Measurements from ENCODE around the gene KLK13.

DNA sequence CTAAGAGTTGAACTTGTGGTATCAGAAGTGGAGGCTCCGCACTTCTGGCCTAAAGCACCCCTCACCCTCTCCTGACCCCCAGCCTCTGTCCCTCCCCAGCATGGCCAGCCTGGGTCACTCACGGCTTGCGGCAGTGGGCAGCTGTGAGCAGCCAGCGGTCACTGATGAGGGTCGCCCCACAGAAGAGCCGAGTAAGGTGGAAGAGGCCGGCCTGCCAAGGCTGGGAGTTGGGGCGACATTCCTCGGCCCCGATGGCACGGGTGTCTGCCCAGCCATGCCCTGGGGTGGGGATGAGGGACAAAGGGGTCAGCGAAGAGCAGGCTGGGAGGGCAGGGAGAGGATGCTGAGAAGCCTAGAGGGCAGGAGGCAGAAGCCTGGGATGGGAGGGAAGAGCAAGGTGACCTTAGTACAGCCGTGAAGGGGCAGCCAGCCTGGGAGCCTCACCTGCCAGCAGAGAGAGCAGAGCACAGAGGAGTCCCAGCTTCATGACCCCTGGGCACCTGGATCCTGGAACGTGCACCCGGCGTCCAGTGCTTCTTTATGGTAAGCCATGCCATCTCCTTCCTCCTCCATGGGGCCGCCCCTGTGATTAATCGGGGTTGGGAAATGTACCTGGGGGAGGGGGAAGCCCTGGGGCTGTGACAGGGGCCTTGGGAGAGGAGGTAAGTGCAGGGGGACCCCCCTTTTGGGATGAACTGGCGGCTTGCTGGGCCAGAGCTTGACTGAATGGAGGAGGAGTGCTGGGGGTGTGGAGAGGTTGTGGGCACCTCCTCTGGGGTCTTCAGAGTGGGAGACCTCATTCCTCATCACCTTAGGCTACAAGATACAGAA is 55.6 kb downstream of the KLK13 start:
- no peak for TF ChIP-seq POLR2AphosphoS5 (IDR thresholded peaks at IDR 0.05; ENCODE audit: low read depth, low read length)
- TF ChIP-seq, protein P1, sequence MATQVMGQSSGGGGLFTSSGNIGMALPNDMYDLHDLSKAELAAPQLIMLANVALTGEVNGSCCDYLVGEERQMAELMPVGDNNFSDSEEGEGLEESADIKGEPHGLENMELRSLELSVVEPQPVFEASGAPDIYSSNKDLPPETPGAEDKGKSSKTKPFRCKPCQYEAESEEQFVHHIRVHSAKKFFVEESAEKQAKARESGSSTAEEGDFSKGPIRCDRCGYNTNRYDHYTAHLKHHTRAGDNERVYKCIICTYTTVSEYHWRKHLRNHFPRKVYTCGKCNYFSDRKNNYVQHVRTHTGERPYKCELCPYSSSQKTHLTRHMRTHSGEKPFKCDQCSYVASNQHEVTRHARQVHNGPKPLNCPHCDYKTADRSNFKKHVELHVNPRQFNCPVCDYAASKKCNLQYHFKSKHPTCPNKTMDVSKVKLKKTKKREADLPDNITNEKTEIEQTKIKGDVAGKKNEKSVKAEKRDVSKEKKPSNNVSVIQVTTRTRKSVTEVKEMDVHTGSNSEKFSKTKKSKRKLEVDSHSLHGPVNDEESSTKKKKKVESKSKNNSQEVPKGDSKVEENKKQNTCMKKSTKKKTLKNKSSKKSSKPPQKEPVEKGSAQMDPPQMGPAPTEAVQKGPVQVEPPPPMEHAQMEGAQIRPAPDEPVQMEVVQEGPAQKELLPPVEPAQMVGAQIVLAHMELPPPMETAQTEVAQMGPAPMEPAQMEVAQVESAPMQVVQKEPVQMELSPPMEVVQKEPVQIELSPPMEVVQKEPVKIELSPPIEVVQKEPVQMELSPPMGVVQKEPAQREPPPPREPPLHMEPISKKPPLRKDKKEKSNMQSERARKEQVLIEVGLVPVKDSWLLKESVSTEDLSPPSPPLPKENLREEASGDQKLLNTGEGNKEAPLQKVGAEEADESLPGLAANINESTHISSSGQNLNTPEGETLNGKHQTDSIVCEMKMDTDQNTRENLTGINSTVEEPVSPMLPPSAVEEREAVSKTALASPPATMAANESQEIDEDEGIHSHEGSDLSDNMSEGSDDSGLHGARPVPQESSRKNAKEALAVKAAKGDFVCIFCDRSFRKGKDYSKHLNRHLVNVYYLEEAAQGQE (IDR thresholded peaks at IDR 0.05; ENCODE audit: insufficient read depth in 1 of 2, low read depth in 2 of 2, low read length in 2 of 2) = no peak
- TF ChIP-seq TAF1 (IDR thresholded peaks at IDR 0.05; ENCODE audit: borderline replicate concordance, insufficient read depth, low read length) = no peak
